DND-41 (cell line): Measurements from ENCODE around the gene CTSW.

Source experiments
- ATAC-seq: fragments of 200-7000 bp; cut with Tn5 transposase; 3 replicates; pipeline ENCODE4 v1.9.1; 2021; ENCODE audit warnings: low read depth; ENCODE audit not compliant: insufficient read depth
- DNase-seq: peaks from one replicate; pipeline ENCODE4 v3.0.0-alpha.2; 2020
- H2AFZ ChIP-seq: 2 replicates; pipeline ENCODE4 v1.6.0; 2012; ENCODE audit warnings: low read depth, low read length
- H3K27ac ChIP-seq: 2 replicates; pipeline ENCODE4 v1.5.1; 2012; ENCODE audit warnings: low read length, inconsistent platforms
- H3K27me3 ChIP-seq: fragments of 200-600 bp; sonication (generic); 2 replicates; pipeline ENCODE4 v1.6.0; 2012; ENCODE audit warnings: low read length, mild to moderate bottlenecking, inconsistent platforms; ENCODE audit not compliant: insufficient read depth, poor library complexity
- H3K36me3 ChIP-seq: 2 replicates; pipeline ENCODE4 v1.5.1; 2012; ENCODE audit warnings: low read length, inconsistent platforms; ENCODE audit not compliant: insufficient read depth
- H3K4me1 ChIP-seq: 2 replicates; pipeline ENCODE4 v1.5.1; 2012; ENCODE audit warnings: mild to moderate bottlenecking, low read length; ENCODE audit not compliant: insufficient read depth
- H3K4me2 ChIP-seq: 2 replicates; pipeline ENCODE4 v1.6.0; 2012; ENCODE audit warnings: mild to moderate bottlenecking, moderate library complexity, low read length, inconsistent platforms; ENCODE audit not compliant: insufficient read depth
- H3K4me3 ChIP-seq, 2 experiments: fragments of 200-600 bp in 1 of 2; shearing (Covaris generic) in 1 of 2; 2 replicates each; pipeline ENCODE4 v1.5.1; 2012 to 2016; ENCODE audit warnings: inconsistent platforms in 2 of 2, low read length in 2 of 2, mild to moderate bottlenecking in 2 of 2, low read depth in 1 of 2, moderate library complexity in 1 of 2
- H3K79me2 ChIP-seq: 2 replicates; pipeline ENCODE4 v1.6.0; 2012; ENCODE audit warnings: low read length, inconsistent platforms; ENCODE audit not compliant: insufficient read depth
- H3K9ac ChIP-seq: 2 replicates; pipeline ENCODE4 v1.6.0; 2012; ENCODE audit warnings: low read depth, mild to moderate bottlenecking, inconsistent platforms, low read length, moderate library complexity
- H3K9me3 ChIP-seq: 2 replicates; pipeline ENCODE4 v1.5.1; 2012; ENCODE audit warnings: low read length, moderate library complexity, mild to moderate bottlenecking, inconsistent platforms; ENCODE audit not compliant: insufficient read depth, severe bottlenecking
- H4K20me1 ChIP-seq: 2 replicates; pipeline ENCODE4 v1.6.0; 2012; ENCODE audit warnings: low read length; ENCODE audit not compliant: insufficient read depth
- CTCF ChIP-seq: IDR thresholded peaks from 2 replicates; pipeline ENCODE4 v1.5.1; 2012; ENCODE audit warnings: borderline replicate concordance, low read length, moderate library complexity, mild to moderate bottlenecking; ENCODE audit not compliant: poor library complexity, severe bottlenecking; ENCODE audit errors: extremely low read depth
- EZH2 ChIP-seq: IDR thresholded peaks from 3 replicates; pipeline ENCODE4 v1.6.1; 2012; ENCODE audit warnings: borderline replicate concordance, low read depth, mild to moderate bottlenecking, moderate library complexity, low read length, inconsistent platforms; ENCODE audit not compliant: severe bottlenecking

The CTSW gene

GRCh38 chr11:65903715-65904114 is 24.1 kb downstream of the CTSW start:
- Histone ChIP-seq H3K27me3 (peaks cover 43% of the 10 kb centered on the region), H3K9ac (no peak overlapping the region), H3K9me3 (no peaks in the 10 kb centered on the region), H4K20me1 (0 out of 2 replicates have a peak, but pooled peaks cover 5% of the 10 kb centered on the region), H3K4me1 (peaks cover 19% of the 10 kb centered on the region), H3K4me2 (no peak overlapping the region), H3K27ac (no peak overlapping the region), H3K79me2 (no peaks in the 10 kb centered on the region), H3K36me3 (no peaks in the 10 kb centered on the region), H2AFZ (no peak overlapping the region), H3K4me3 (no peak overlapping the region)
- DNase-seq = no peak
- no peak for ATAC-seq
- TF ChIP-seq CTCF (no peak), EZH2 (no peak)

GRCh38 chr11:65906602-65907001 is 27.0 kb downstream of the CTSW start:
- Histone ChIP-seq H4K20me1 (no peaks in the 10 kb centered on the region), H3K4me2 (no peak overlapping the region), H3K27ac (no peak overlapping the region), H2AFZ (no peak overlapping the region), H3K9me3 (no peaks in the 10 kb centered on the region), H3K36me3 (no peaks in the 10 kb centered on the region), H3K4me1 (peaks cover 6% of the 10 kb centered on the region), H3K79me2 (no peaks in the 10 kb centered on the region), H3K4me3 (no peak overlapping the region), H3K27me3 (peaks cover 14% of the 10 kb centered on the region), H3K9ac (no peak overlapping the region)
- ATAC-seq = no peak
- TF ChIP-seq EZH2 (no peak), CTCF (no peak)
- no peak for DNase-seq

- Histone ChIP-seq H3K27me3 (peaks cover 8% of the 10 kb centered on the region), H3K36me3 (no peaks in the 10 kb centered on the region)
Observed at GRCh38 chr11:65907878-65908277, 28.2 kb downstream of the CTSW start.

More at GRCh38 chr11:65907878-65908277, 28.2 kb downstream of the CTSW start:
- H2AFZ ChIP-seq = no peak overlapping the region
- no peaks in the 10 kb centered on the region for H4K20me1 ChIP-seq
- no peak for ATAC-seq
- H3K27ac ChIP-seq = no peak overlapping the region
- H3K9me3 ChIP-seq = no peaks in the 10 kb centered on the region
- no peak overlapping the region for H3K4me2 ChIP-seq
- TF ChIP-seq CTCF (no peak), EZH2 (no peak)
- no peaks in the 10 kb centered on the region for H3K79me2 ChIP-seq
- H3K4me1 ChIP-seq = peaks cover 6% of the 10 kb centered on the region
- H3K9ac ChIP-seq = no peak overlapping the region
- H3K4me3 ChIP-seq = no peak overlapping the region
- no peak for DNase-seq
